GM06990 (cell line): ENCODE data around the gene FTO.

Experiments used
- DNase-seq: peaks from one replicate; pipeline ENCODE4 v3.0.0-alpha.2; 2011; ENCODE audit not compliant: insufficient read length; ENCODE audit errors: extremely low read depth
- H3K27me3 ChIP-seq: replicated peaks from 2 replicates; pipeline ENCODE4 v1.6.0; 2011; ENCODE audit warnings: low read length; ENCODE audit not compliant: control insufficient read depth, insufficient read depth
- H3K36me3 ChIP-seq: 2 replicates; pipeline ENCODE4 v1.5.1; 2011; ENCODE audit warnings: low read length; ENCODE audit not compliant: control insufficient read depth, insufficient read depth
- H3K4me3 ChIP-seq: replicated peaks from 2 replicates; pipeline ENCODE4 v1.5.1; 2011; ENCODE audit warnings: low read depth, mild to moderate bottlenecking, control low read depth, low read length
- CTCF ChIP-seq: IDR thresholded peaks from 2 replicates; pipeline ENCODE4 v1.5.1; 2011; ENCODE audit warnings: low read length, control low read depth, mild to moderate bottlenecking, inconsistent platforms; ENCODE audit not compliant: insufficient read depth, poor library complexity, severe bottlenecking

The FTO gene

GRCh38 chr16:53821957-53822625 is 118.1 kb downstream of the FTO start:
- no peak for DNase-seq
- Histone ChIP-seq H3K36me3 (peaks cover 4% of the 10 kb centered on the region), H3K27me3 (no peaks in the 10 kb centered on the region), H3K4me3 (no peak overlapping the region)
- no peak for TF ChIP-seq CTCF

GRCh38 chr16:53822936-53823529 is 119.1 kb downstream of the FTO start:
- Histone ChIP-seq H3K36me3 (peaks cover 4% of the 10 kb centered on the region), H3K27me3 (no peaks in the 10 kb centered on the region), H3K4me3 (no peak overlapping the region)
- no peak for DNase-seq
- no peak for TF ChIP-seq CTCF

GRCh38 chr16:53826658-53827057 is 122.7 kb downstream of the FTO start:
- Histone ChIP-seq H3K4me3 (no peak overlapping the region), H3K36me3 (peaks cover 4% of the 10 kb centered on the region), H3K27me3 (no peaks in the 10 kb centered on the region)
- no peak for TF ChIP-seq CTCF
- no peak for DNase-seq

- TF ChIP-seq CTCF = no peak
- no peaks in the 10 kb centered on the region for H3K27me3 ChIP-seq
- peaks cover 4% of the 10 kb centered on the region for H3K36me3 ChIP-seq
- H3K4me3 ChIP-seq = no peak overlapping the region
- no peak for DNase-seq
Observed at GRCh38 chr16:53827741-53828140, 123.8 kb downstream of the FTO start.

GRCh38 chr16:53829186-53829747 is 125.3 kb downstream of the FTO start:
- no peaks in the 10 kb centered on the region for H3K27me3 ChIP-seq
- no peak for TF ChIP-seq CTCF
- H3K4me3 ChIP-seq = no peak overlapping the region
- no peak for DNase-seq
- peaks cover 4% of the 10 kb centered on the region for H3K36me3 ChIP-seq
